ENCODE results near the gene ELF3.
A peak's percentile ranks its signal among the peaks of the same experiment; 100 is the strongest.
"Not testable (repeated sequence)": the region's sequence is repeated elsewhere in the genome, so short reads cannot be mapped to it uniquely, and the experiment has no call there.

ELF3 gene

GRCh38 chr1:202010180-202011015 is at the start of gene ELF3:
Gene ELF3, plus strand, starts transcription at chr1:202010587. Its CDS starts 550 bp downstream, at chr1:202011137.
- no peak within 1 kb of the TSS for H3K4me3 Mint-ChIP-seq

GRCh38 chr1:201962382-201962781 is 48.0 kb upstream of the ELF3 start:
- not testable (repeated sequence) for H3K27me3 Mint-ChIP-seq; H3K27ac Mint-ChIP-seq; ATAC-seq (replicated peaks); DNase-seq; H3K4me3 Mint-ChIP-seq; H3K9me3 Mint-ChIP-seq
- Mint-ChIP-seq H3K36me3 (peaks cover 30 to 49% of the 10 kb centered on the region in 2 donors), H3K4me1 (peaks cover 9 to 15% of the 10 kb centered on the region in 2 donors)

More at GRCh38 chr1:202010180-202011015, at the start of gene ELF3:
- peak; percentile 59 to 84 for ATAC-seq (replicated peaks)
- H3K27me3 Mint-ChIP-seq, result no peaks in the 10 kb centered on the region
- H3K27ac Mint-ChIP-seq, result no peak within 1 kb of the TSS
- peaks cover 5 to 20% of the 10 kb centered on the region in 2 donors for H3K36me3 Mint-ChIP-seq
- no peaks in the 10 kb centered on the region for H3K9me3 Mint-ChIP-seq
- H3K4me1 Mint-ChIP-seq, result peaks cover 5 to 14% of the 10 kb centered on the region in 2 donors
- DNase-seq, result peak; percentile 15

GRCh38 chr1:201964261-201964660 is 46.1 kb upstream of the ELF3 start:
- Mint-ChIP-seq H3K36me3 (peaks cover 33 to 44% of the 10 kb centered on the region in 2 donors), H3K4me1 (peaks cover 7 to 15% of the 10 kb centered on the region in 2 donors)

GRCh38 chr1:201966171-201966570 is 44.2 kb upstream of the ELF3 start:
- peak overlapping the region; percentile 68 for H3K27ac Mint-ChIP-seq
- H3K4me3 Mint-ChIP-seq, result no peak overlapping the region
- peaks cover 35 to 47% of the 10 kb centered on the region in 2 donors for H3K36me3 Mint-ChIP-seq
- DNase-seq (no peak), ATAC-seq (replicated peaks) (peak; percentile 57 to 63)
- peaks cover 7 to 15% of the 10 kb centered on the region in 2 donors for H3K4me1 Mint-ChIP-seq
- no peaks in the 10 kb centered on the region for H3K27me3 Mint-ChIP-seq
- H3K9me3 Mint-ChIP-seq, result no peaks in the 10 kb centered on the region

More at GRCh38 chr1:201964261-201964660, 46.1 kb upstream of the ELF3 start:
- Mint-ChIP-seq H3K27me3 (no peaks in the 10 kb centered on the region), H3K4me3 (no peak overlapping the region), H3K27ac (no peak overlapping the region), H3K9me3 (no peaks in the 10 kb centered on the region)
- ATAC-seq (replicated peaks), result no peak
- no peak for DNase-seq

GRCh38 chr1:201968202-201968925 is 42.0 kb upstream of the ELF3 start:
- ATAC-seq (replicated peaks) (no peak), DNase-seq (no peak)
- Mint-ChIP-seq H3K36me3 (peaks cover 27 to 38% of the 10 kb centered on the region in 2 donors), H3K4me3 (no peak overlapping the region), H3K9me3 (no peaks in the 10 kb centered on the region), H3K4me1 (peaks cover 9 to 11% of the 10 kb centered on the region in 2 donors), H3K27ac (no peak overlapping the region), H3K27me3 (no peaks in the 10 kb centered on the region)

- no peak overlapping the region for H3K27ac Mint-ChIP-seq
- no peaks in the 10 kb centered on the region for H3K27me3 Mint-ChIP-seq
- DNase-seq (no peak), ATAC-seq (replicated peaks) (no peak)
- peaks cover 24 to 29% of the 10 kb centered on the region in 2 donors for H3K36me3 Mint-ChIP-seq
- H3K4me3 Mint-ChIP-seq, result no peak overlapping the region
- H3K4me1 Mint-ChIP-seq, result peaks cover 9 to 10% of the 10 kb centered on the region in 2 donors
- H3K9me3 Mint-ChIP-seq, result no peaks in the 10 kb centered on the region
Observed at GRCh38 chr1:201970334-201971159, 39.8 kb upstream of the ELF3 start.

GRCh38 chr1:201982082-201982622 is 28.2 kb upstream of the ELF3 start:
- H3K4me3 Mint-ChIP-seq, result peak overlapping the region; percentile 92 to 96
- H3K9me3 Mint-ChIP-seq, result no peaks in the 10 kb centered on the region
- H3K27me3 Mint-ChIP-seq, result peaks cover 0 to 3% of the 10 kb centered on the region in 2 donors
- peak overlapping the region; percentile 93 for H3K27ac Mint-ChIP-seq
- ATAC-seq (replicated peaks) (peak in 1 of 2 donors; percentile 22), DNase-seq (no peak)
- H3K4me1 Mint-ChIP-seq, result peaks cover 12 to 16% of the 10 kb centered on the region in 2 donors
- peaks cover 2 to 10% of the 10 kb centered on the region in 2 donors for H3K36me3 Mint-ChIP-seq

GRCh38 chr1:201982623-201983379 is 27.6 kb upstream of the ELF3 start, which contains the start of gene RNPEP:
Gene RNPEP, plus strand, starts transcription at chr1:201982648. Its CDS starts 19 bp downstream, at chr1:201982667.
- Mint-ChIP-seq H3K27me3 (peaks cover 0 to 3% of the 10 kb centered on the region in 2 donors), H3K27ac (peak within 1 kb of the TSS; percentile 93), H3K4me3 (peak within 1 kb of the TSS; percentile 92 to 96), H3K4me1 (peaks cover 12 to 16% of the 10 kb centered on the region in 2 donors), H3K9me3 (no peaks in the 10 kb centered on the region), H3K36me3 (peaks cover 2 to 10% of the 10 kb centered on the region in 2 donors)
- DNase-seq, result peak; percentile 52
- ATAC-seq (replicated peaks), result peak; percentile 83 to 85

GRCh38 chr1:201983380-201983805 is 27.0 kb upstream of the ELF3 start:
- Mint-ChIP-seq H3K4me3 (peak overlapping the region; percentile 92 to 94), H3K4me1 (peaks cover 12 to 16% of the 10 kb centered on the region in 2 donors), H3K9me3 (no peaks in the 10 kb centered on the region), H3K27ac (peak overlapping the region; percentile 87), H3K27me3 (peaks cover 0 to 3% of the 10 kb centered on the region in 2 donors), H3K36me3 (peaks cover 2 to 10% of the 10 kb centered on the region in 2 donors)
- DNase-seq, result no peak
- ATAC-seq (replicated peaks), result peak; percentile 38 to 46

GRCh38 chr1:201984446-201984845 is 25.9 kb upstream of the ELF3 start:
- no peak overlapping the region for H3K27ac Mint-ChIP-seq

GRCh38 chr1:201985355-201985754 is 25.0 kb upstream of the ELF3 start:
- ATAC-seq (replicated peaks) (no peak), DNase-seq (no peak)
- H3K36me3 Mint-ChIP-seq, result peaks cover 13 to 24% of the 10 kb centered on the region in 2 donors
- H3K4me3 Mint-ChIP-seq, result no peak overlapping the region
- peaks cover 0 to 3% of the 10 kb centered on the region in 2 donors for H3K27me3 Mint-ChIP-seq
- H3K27ac Mint-ChIP-seq, result no peak overlapping the region
- no peaks in the 10 kb centered on the region for H3K9me3 Mint-ChIP-seq
- peaks cover 12 to 16% of the 10 kb centered on the region in 2 donors for H3K4me1 Mint-ChIP-seq

More at GRCh38 chr1:201984446-201984845, 25.9 kb upstream of the ELF3 start:
- peaks cover 6 to 15% of the 10 kb centered on the region in 2 donors for H3K36me3 Mint-ChIP-seq
- H3K4me1 Mint-ChIP-seq, result peaks cover 12 to 16% of the 10 kb centered on the region in 2 donors
- peaks cover 0 to 3% of the 10 kb centered on the region in 2 donors for H3K27me3 Mint-ChIP-seq
- DNase-seq (no peak), ATAC-seq (replicated peaks) (no peak)
- no peak overlapping the region for H3K4me3 Mint-ChIP-seq
- no peaks in the 10 kb centered on the region for H3K9me3 Mint-ChIP-seq

- ATAC-seq (replicated peaks), result no peak
- H3K36me3 Mint-ChIP-seq, result peaks cover 27 to 39% of the 10 kb centered on the region in 2 donors
- H3K27me3 Mint-ChIP-seq, result no peaks in the 10 kb centered on the region
- no peak overlapping the region for H3K4me3 Mint-ChIP-seq
- H3K9me3 Mint-ChIP-seq, result no peaks in the 10 kb centered on the region
- no peak overlapping the region for H3K27ac Mint-ChIP-seq
- H3K4me1 Mint-ChIP-seq, result peaks cover 5 to 8% of the 10 kb centered on the region in 2 donors
- DNase-seq, result no peak
Observed at GRCh38 chr1:201988601-201989000, 21.8 kb upstream of the ELF3 start.

Data from stimulated activated naive B cell treated with anti-CD40 and anti-IgM and Interleukin-4, amounts not matched to agents 10 μg/mL and 1 μg/mL and 100 μg/mL, for 72 hours (primary cell).